Measurements from ENCODE around the gene PDE1A. TPM values are rescaled to one million over a fixed set of nuclear protein-coding genes. Genes with fewer than 3 reads are reported as not detected.

PDE1A gene
- total and polyA plus RNA-seq, 8 donors, result 0.58 to 33.6 (median 12.9) TPM; not detected in 1

DNA sequence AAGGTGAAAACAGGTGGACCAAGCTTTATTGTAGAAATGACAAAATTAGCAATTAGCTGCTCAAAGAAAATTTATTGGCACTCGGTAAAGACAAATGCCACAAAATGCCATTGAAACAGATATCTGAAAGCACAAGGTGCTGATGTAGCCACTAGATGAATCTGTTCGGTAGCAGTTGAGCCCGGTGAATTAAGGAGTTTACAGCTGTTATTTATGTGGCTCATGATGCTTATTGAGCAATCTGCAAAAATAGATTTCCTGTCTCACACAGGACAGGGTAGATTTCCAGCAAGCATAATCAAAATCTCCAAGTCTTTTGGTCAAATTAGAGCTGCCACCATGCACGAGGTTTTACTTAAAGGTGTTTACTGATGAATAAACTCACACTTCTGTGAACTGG lies 259.0 kb downstream of the PDE1A start:
- Histone ChIP-seq H3K4me3 (no peak overlapping the region), H3K27me3 (no peaks in the 10 kb centered on the region), H3K4me1 (no peaks in the 10 kb centered on the region), H3K36me3 (no peaks in the 10 kb centered on the region), H3K27ac (no peak overlapping the region), H3K9me3 (no peaks in the 10 kb centered on the region)
- intact Hi-C loops (cut with DNase I; ENCODE audit: low total_unique reads), result no loop called here
- 77 to 85% (median 83%) methylated on average over 4 of the region's 4 CpGs for WGBS, 5 donors
- no peak for TF ChIP-seq POLR2A (IDR thresholded peaks at IDR 0.05)
- no peak for TF ChIP-seq EP300 (IDR thresholded peaks at IDR 0.05)
- no peak for DNase-seq

DNA sequence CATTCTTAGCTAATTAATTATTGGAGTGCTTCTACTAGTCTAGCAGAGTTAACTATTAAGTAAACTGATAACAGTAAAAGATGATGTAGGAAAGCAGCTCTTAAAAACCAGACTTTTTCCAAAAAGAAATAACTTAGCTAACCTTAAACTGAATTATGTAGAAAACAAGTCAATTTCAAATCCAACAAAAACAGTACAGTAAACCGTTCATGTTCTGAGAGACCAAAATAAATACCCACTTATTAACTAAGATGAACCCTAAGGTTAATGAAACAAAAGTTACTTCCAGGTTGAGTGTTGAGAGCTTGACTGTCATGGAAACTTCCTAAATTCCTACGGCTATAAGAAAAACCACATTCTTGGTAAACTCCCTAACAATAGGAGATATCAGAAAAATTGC lies 260.0 kb downstream of the PDE1A start:
- H3K27ac ChIP-seq, result no peak overlapping the region
- no peaks in the 10 kb centered on the region for H3K36me3 ChIP-seq
- no peak for TF ChIP-seq POLR2A (IDR thresholded peaks at IDR 0.05)
- TF ChIP-seq, protein P1, sequence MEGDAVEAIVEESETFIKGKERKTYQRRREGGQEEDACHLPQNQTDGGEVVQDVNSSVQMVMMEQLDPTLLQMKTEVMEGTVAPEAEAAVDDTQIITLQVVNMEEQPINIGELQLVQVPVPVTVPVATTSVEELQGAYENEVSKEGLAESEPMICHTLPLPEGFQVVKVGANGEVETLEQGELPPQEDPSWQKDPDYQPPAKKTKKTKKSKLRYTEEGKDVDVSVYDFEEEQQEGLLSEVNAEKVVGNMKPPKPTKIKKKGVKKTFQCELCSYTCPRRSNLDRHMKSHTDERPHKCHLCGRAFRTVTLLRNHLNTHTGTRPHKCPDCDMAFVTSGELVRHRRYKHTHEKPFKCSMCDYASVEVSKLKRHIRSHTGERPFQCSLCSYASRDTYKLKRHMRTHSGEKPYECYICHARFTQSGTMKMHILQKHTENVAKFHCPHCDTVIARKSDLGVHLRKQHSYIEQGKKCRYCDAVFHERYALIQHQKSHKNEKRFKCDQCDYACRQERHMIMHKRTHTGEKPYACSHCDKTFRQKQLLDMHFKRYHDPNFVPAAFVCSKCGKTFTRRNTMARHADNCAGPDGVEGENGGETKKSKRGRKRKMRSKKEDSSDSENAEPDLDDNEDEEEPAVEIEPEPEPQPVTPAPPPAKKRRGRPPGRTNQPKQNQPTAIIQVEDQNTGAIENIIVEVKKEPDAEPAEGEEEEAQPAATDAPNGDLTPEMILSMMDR (IDR thresholded peaks at IDR 0.05), result no peak
- TF ChIP-seq EP300 (IDR thresholded peaks at IDR 0.05), result no peak
- TF ChIP-seq POLR2AphosphoS5 (IDR thresholded peaks at IDR 0.05), result no peak
- 59 to 78% (median 73%) methylated on average over 2 of the region's 2 CpGs for WGBS, 5 donors
- H3K9me3 ChIP-seq, result no peaks in the 10 kb centered on the region
- DNase-seq, result no peak
- no peak overlapping the region for H3K4me3 ChIP-seq
- intact Hi-C loops (cut with DNase I; ENCODE audit: low total_unique reads), result no loop called here
- H3K4me1 ChIP-seq, result no peaks in the 10 kb centered on the region
- no peaks in the 10 kb centered on the region for H3K27me3 ChIP-seq

DNA sequence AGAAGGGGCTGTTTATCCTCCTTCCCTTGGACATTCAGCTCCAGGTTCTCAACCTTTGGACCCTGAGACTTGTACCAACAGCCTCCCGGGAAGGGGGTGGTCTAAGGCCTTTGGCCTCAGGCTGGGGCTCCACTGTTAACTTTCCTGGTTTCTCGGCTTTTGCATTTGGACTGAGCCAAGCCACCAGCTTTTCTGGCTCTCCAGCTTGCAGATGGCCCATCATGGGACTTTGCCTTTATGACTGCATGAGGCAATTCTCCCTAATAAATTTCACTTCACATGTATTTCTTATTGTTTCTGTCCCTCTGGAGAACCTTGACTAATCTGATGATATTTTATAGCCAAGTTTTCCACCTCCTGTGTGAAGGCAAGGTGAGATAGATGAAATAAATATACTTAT lies 260.4 kb downstream of the PDE1A start:
- no peak for TF ChIP-seq POLR2A (IDR thresholded peaks at IDR 0.05)
- no peak for TF ChIP-seq EP300 (IDR thresholded peaks at IDR 0.05)
- TF ChIP-seq, protein P1 (IDR thresholded peaks at IDR 0.05), result no peak
- no peak for TF ChIP-seq POLR2AphosphoS5 (IDR thresholded peaks at IDR 0.05)
- no peak for DNase-seq
- H3K27ac ChIP-seq, result no peak overlapping the region
- H3K36me3 ChIP-seq, result no peaks in the 10 kb centered on the region
- no peaks in the 10 kb centered on the region for H3K4me1 ChIP-seq
- intact Hi-C loops (cut with DNase I; ENCODE audit: low total_unique reads), result no loop called here
- H3K9me3 ChIP-seq, result no peaks in the 10 kb centered on the region
- H3K4me3 ChIP-seq, result no peak overlapping the region
- WGBS, 5 donors, result 57 to 92% (median 75%) methylated on average over 2 of the region's 2 CpGs
- no peaks in the 10 kb centered on the region for H3K27me3 ChIP-seq

DNA sequence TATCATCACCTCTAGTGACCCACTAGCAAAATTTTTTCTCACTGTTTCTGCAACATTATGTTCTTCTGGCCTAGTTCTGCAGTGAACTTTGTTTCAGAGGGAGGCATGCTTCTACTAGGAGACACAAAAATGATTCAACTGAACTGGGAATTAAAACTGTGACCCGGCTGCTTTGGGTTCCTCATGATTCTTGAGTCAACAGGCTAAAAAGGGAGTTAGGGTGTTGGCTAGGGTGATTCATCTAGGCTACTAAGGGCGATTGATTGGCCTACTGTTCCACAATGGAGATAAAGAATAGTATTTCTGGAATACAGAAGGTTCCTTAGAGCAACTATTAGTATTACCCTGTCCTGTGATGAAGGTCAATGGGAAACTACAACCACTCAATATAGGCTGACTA lies 261.6 kb downstream of the PDE1A start:
- TF ChIP-seq, protein P1 (IDR thresholded peaks at IDR 0.05), result no peak
- TF ChIP-seq POLR2A (IDR thresholded peaks at IDR 0.05), result no peak
- TF ChIP-seq EP300 (IDR thresholded peaks at IDR 0.05), result no peak
- no peak for TF ChIP-seq POLR2AphosphoS5 (IDR thresholded peaks at IDR 0.05)

DNA sequence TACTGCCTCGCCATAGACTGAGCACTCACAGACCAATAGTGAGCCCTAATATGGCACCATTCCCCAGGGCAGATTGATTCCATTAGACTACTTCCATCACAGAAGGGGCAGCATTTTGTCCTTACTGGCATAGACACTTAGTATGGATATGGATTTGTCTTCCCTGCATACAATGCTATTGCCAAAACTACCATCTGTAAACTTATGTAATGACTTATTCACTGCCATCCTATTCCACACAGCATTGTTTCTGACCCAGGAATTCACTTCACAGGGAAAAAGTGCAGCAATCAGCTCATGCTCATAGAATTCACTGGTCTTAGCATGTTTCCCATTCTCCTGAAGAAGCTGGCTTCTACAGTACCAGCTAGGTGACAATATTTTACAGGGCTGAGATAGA lies 262.1 kb downstream of the PDE1A start:
- intact Hi-C loops (cut with DNase I; ENCODE audit: low total_unique reads), result no loop called here
- Histone ChIP-seq H3K9me3 (no peaks in the 10 kb centered on the region), H3K27ac (no peak overlapping the region), H3K4me1 (no peaks in the 10 kb centered on the region), H3K36me3 (no peaks in the 10 kb centered on the region), H3K4me3 (no peak overlapping the region), H3K27me3 (no peaks in the 10 kb centered on the region)
- 76 to 90% (median 81%) methylated on average over 1 of the region's 1 CpG for WGBS, 5 donors
- DNase-seq, result no peak
- TF ChIP-seq EP300 (IDR thresholded peaks at IDR 0.05) (no peak), POLR2AphosphoS5 (IDR thresholded peaks at IDR 0.05) (no peak), POLR2A (IDR thresholded peaks at IDR 0.05) (no peak)
- TF ChIP-seq, protein P1 (IDR thresholded peaks at IDR 0.05), result no peak

More for the DNA sequence above, 261.6 kb downstream of the PDE1A start:
- intact Hi-C loops (cut with DNase I; ENCODE audit: low total_unique reads), result no loop called here
- Histone ChIP-seq H3K4me1 (no peaks in the 10 kb centered on the region), H3K4me3 (no peak overlapping the region), H3K9me3 (no peaks in the 10 kb centered on the region), H3K36me3 (no peaks in the 10 kb centered on the region), H3K27me3 (no peaks in the 10 kb centered on the region), H3K27ac (no peak overlapping the region)
- DNase-seq, result no peak
- 65 to 81% (median 72%) methylated on average over 2 of the region's 2 CpGs for WGBS, 5 donors

Measured in stomach (tissue), 9 donors.